ENCODE data around the gene HIBCH. TPM values are rescaled to one million over a fixed set of nuclear protein-coding genes. Genes with fewer than 3 reads are reported as not detected.

Gene HIBCH
- total RNA-seq, 1 experiment from 2014 or later, result 24.7 TPM

- Histone ChIP-seq H3K27ac (ENCODE audit: low read depth, low read length) (no peak overlapping the region), H2AFZ (ENCODE audit: low read depth, low read length, poor library complexity, severe bottlenecking) (no peak overlapping the region), H4K20me1 (ENCODE audit: insufficient read depth) (no peaks in the 10 kb centered on the region), H3K9ac (ENCODE audit: low read length) (no peak overlapping the region), H3K36me3 (ENCODE audit: control insufficient read depth in 1 of 2, insufficient read depth in 2 of 2, low read length in 2 of 2) (peaks cover 0 to 3% of the 10 kb centered on the region in 2 experiments; a peak in 1 of 4 replicates), H3K79me2 (ENCODE audit: insufficient read depth, low read length) (no peaks in the 10 kb centered on the region), H3K27me3 (ENCODE audit: insufficient read depth, low read length) (no peaks in the 10 kb centered on the region), H3K9me2 (ENCODE audit: insufficient read depth) (no peaks in the 10 kb centered on the region), H3K9me3 (ENCODE audit: control insufficient read depth in 1 of 2, insufficient read depth in 1 of 2, low read depth in 1 of 2, low read length in 2 of 2) (no peaks in the 10 kb centered on the region), H3K4me1 (ENCODE audit: control insufficient read depth in 1 of 2, insufficient read depth in 2 of 2, low read length in 2 of 2) (peaks cover 8 to 11% of the 10 kb centered on the region in 2 experiments; a peak in 2 of 4 replicates), H3K4me2 (ENCODE audit: low read length) (no peak overlapping the region), H3K4me3 (replicated peaks in 1 of 2; ENCODE audit: low read depth in 1 of 2, low read length in 2 of 2) (no peak overlapping the region)
- intact Hi-C loops (cut with micrococcal nuclease), result no loop called here
- ChIA-PET RAD21 (ENCODE audit: low non-redundant PET in 1 of 2, low total read pairs in 2 of 2, uncharacterized antibody in 2 of 2, unreplicated experiment in 2 of 2) (no interaction called here), CTCF (no interaction called here), POLR2A (no interaction called here)
- BruUV-seq (replicated peaks), result no TSS peak
- no peak for ATAC-seq
- DNase-seq (ENCODE audit: low read depth, low spot score), result no peak
- no peak for TF ChIP-seq FOSL1 (IDR thresholded peaks at IDR 0.05; ENCODE audit: low read depth)
- no peak for TF ChIP-seq EGR1 (IDR thresholded peaks at IDR 0.05; ENCODE audit: low read depth)
- TF ChIP-seq, protein P1, sequence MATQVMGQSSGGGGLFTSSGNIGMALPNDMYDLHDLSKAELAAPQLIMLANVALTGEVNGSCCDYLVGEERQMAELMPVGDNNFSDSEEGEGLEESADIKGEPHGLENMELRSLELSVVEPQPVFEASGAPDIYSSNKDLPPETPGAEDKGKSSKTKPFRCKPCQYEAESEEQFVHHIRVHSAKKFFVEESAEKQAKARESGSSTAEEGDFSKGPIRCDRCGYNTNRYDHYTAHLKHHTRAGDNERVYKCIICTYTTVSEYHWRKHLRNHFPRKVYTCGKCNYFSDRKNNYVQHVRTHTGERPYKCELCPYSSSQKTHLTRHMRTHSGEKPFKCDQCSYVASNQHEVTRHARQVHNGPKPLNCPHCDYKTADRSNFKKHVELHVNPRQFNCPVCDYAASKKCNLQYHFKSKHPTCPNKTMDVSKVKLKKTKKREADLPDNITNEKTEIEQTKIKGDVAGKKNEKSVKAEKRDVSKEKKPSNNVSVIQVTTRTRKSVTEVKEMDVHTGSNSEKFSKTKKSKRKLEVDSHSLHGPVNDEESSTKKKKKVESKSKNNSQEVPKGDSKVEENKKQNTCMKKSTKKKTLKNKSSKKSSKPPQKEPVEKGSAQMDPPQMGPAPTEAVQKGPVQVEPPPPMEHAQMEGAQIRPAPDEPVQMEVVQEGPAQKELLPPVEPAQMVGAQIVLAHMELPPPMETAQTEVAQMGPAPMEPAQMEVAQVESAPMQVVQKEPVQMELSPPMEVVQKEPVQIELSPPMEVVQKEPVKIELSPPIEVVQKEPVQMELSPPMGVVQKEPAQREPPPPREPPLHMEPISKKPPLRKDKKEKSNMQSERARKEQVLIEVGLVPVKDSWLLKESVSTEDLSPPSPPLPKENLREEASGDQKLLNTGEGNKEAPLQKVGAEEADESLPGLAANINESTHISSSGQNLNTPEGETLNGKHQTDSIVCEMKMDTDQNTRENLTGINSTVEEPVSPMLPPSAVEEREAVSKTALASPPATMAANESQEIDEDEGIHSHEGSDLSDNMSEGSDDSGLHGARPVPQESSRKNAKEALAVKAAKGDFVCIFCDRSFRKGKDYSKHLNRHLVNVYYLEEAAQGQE (IDR thresholded peaks at IDR 0.05; ENCODE audit: low read depth), result no peak
- no peak for TF ChIP-seq JUND (IDR thresholded peaks at IDR 0.05)
- no peak for TF ChIP-seq EZH2 (IDR thresholded peaks at IDR 0.05)
- TF ChIP-seq POLR2A (IDR thresholded peaks at IDR 0.05; ENCODE audit: borderline replicate concordance, extremely low read depth, insufficient read depth, insufficient read length), result no peak
- TF ChIP-seq, protein P2, sequence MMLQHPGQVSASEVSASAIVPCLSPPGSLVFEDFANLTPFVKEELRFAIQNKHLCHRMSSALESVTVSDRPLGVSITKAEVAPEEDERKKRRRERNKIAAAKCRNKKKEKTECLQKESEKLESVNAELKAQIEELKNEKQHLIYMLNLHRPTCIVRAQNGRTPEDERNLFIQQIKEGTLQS (IDR thresholded peaks at IDR 0.05), result no peak
- no peak for TF ChIP-seq YY1 (IDR thresholded peaks at IDR 0.05; ENCODE audit: extremely low read depth, insufficient replicate concordance, low read depth, low read length)
- TF ChIP-seq MAX (IDR thresholded peaks at IDR 0.05), result no peak
- no peak for TF ChIP-seq RAD21 (IDR thresholded peaks at IDR 0.05; ENCODE audit: low read depth)
- no peak for TF ChIP-seq SIN3A (IDR thresholded peaks at IDR 0.05; ENCODE audit: low read depth)
- TF ChIP-seq CTCF (IDR thresholded peaks at IDR 0.05 in 2 of 3, conservative IDR thresholded peaks at IDR 0.05 in 1 of 3; ENCODE audit: borderline replicate concordance in 1 of 3, insufficient read depth in 1 of 3, low read depth in 2 of 3, low read length in 2 of 3), result no peak
Measured at GRCh38 chr2:190217616-190218015, 102.0 kb downstream of the HIBCH start.

Measured in HCT116 (cell line).